KG1 (cell line): ENCODE results near the gene EIPR1.
"Not testable (repeated sequence)": the region's sequence is repeated elsewhere in the genome, so short reads cannot be mapped to it uniquely, and the experiment has no call there.

Source experiments
- DNase-seq: peaks from one replicate; lab custom pipeline; 2025; lab: John Stamatoyannopoulos, UW

Gene EIPR1

GRCh38 chr2:3192920-3193319, 184.7 kb downstream of the EIPR1 start:
- no peak for DNase-seq

DNA sequence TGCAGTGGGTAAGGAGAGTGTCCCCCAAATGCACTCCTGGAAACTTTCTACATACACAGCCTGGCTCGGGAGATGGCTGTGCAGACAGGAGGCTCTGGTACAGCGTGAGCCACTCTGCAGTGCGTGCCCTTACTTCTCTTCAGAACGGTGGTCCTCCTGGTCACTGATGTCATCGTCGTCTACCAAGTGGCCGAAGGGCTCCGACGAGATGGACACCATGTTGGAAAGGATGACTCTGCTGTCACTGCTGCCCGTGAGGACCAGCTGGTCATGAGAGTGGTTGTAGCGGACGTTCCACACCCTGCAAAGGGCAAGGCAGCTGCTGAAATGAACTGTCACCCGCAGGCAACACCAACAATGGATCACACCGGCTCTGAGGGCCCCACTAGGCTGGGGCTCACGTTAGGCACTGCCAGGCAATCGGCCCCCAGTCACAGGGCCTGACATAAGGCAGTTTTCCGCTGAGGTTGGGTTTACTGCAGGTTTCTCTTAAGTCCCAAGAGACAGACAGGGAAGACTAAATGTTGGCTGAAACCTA, 185.3 kb downstream of the EIPR1 start:
- no peak for DNase-seq

GRCh38 chr2:3189961-3190360, 187.7 kb downstream of the EIPR1 start:
- no peak for DNase-seq

DNA sequence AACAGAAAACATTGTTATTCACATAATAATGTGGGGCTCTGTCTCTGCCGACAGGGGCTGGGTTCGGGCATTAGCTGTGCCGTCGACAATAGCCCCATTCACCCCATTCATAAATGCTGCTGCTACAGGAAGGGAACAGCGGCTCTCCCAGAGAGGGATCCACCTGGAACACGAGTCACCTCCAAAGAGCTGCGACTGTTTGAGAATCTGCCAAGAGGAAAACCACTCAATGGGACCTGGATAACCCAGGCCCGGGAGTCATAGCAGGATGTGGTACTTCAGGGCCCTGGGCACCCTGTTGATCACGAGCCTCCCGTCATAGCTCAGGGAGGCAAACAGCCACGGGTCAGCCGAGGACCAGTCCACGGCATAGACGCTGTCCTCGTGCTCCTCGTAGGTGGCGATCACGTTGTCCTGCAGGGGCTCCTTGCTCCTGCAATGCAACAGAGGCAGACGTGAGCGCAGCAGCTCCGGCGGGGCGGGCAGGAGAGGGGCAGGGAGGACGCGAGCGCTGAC, 188.5 kb downstream of the EIPR1 start:
- no peak for DNase-seq

- no peak for DNase-seq
These were observed 189.1 kb downstream of the EIPR1 start for GRCh38 chr2:3188405-3188946.

DNA sequence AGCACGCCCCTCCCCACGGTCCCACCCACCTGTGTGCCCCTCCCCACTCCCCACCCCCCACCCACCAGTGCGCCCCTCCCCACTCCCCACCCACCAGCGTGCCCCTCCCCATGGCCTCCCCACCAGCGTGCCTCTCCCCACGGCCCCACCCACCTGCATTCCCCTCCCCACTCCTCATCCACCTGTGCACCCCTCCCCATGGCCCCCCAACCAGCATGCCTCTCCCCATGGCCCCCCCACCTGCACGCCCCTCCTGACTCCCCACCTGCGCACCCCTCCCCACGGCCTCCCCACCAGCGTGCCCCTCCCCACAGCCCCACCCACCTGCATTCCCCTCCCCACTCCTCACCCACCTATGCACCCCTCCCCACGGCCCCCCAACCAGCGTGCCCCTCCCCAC, 190.2 kb downstream of the EIPR1 start:
- no peak for DNase-seq

GRCh38 chr2:3186766-3187165, 190.9 kb downstream of the EIPR1 start:
- no peak for DNase-seq

- DNase-seq, result no peak
These were observed 191.7 kb downstream of the EIPR1 start for GRCh38 chr2:3185910-3186309.

DNA sequence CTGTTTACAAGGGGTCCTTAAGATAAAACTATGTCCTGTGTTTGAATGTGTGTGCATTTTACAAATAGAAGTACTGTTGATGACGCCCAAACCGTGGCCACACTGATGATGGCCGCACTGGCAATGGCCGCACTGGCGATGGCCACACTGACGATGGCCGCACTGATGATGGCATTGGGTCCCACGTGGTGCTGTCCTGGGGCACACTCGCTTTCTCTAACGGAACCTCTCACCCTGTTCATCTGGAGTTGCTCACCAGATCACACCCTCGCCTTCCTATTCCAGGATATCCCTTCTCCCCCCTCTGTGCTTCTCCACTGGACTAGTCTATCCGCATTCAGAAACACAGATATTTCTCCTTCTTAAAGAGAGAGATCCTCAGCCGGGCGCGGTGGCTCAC, 192.4 kb downstream of the EIPR1 start:
- no peak for DNase-seq

DNA sequence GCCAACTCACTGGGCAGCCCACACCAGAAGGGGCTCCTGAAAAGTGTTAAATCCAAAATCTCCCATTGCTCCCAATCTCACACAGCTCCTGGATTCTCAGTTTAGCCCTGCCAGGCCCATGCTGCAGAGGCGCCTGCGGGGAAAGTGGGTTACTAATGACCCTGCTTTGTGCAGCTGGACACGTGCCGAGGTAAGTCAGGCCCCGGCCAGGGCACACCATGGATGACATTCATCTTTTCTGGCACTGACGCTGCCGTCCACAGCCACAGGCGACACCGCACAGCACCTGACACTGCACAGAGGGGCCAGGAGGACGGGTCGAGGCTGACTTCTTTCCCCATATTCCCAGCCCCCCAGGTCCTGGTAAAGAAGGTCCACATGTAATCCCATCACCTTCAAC, 193.5 kb downstream of the EIPR1 start:
- DNase-seq, result no peak

DNA sequence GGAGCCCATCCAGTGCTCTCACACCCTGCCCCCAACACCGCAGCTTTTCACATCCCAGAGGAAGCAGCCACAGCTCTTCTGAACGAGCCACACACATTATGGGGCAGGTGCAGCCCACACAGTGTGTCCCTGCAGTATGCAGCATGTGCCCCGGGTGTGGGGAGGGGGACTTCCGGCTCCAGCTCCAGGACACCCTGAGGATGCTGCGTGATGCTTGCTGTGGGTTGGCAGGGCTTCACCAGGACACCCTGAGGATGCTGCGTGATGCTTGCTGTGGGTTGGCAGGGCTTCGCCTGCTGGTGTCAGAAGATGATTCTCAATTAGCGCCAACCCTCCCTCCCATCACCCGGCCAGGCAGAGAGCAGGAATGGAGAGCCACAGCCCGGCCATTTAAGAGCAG, 193.9 kb downstream of the EIPR1 start:
- no peak for DNase-seq

DNA sequence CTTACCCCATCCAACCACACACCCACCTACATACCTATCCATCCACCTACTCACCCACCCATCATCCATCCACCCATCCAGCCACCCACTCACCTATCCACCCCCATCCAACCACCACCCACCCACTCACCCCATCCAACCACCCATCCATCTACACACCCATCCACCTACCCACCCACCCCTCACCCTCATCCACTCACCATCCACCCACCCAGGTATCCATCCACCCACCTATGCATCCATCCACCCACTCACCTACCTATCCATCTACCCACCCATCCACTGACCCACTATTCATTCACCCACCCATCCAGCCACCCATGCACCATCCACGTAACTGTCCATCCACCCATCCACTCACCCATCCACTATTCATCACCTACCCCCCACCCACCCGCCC, 194.8 kb downstream of the EIPR1 start:
- no peak for DNase-seq

DNA sequence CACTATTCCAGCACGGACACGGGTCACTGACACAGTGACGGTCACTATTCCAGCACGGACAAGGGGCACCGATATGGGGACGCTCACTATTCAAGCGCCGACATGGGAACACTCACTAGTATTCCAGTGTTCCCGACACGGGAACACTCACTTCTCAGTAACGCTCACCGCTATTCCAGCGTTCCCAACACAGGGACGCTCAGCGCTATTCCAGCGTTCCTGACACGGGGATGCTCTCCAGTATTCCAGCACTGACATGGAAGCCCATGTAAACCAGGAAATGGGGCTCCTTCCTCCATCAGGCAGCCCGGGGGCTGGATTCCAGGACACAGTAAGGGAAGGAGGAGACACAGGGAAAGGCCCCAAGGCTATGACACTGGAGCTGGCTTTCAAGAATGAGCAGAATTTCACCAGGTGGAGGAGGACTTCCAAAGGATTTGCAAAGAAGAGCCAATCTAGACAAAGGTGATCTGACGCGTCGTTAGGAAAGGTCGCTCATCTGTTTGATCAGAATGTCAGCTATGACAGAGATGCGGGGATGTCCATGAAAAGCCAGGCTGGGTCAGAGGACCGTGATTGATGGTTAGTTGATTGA, 196.1 kb downstream of the EIPR1 start:
- no peak for DNase-seq

DNA sequence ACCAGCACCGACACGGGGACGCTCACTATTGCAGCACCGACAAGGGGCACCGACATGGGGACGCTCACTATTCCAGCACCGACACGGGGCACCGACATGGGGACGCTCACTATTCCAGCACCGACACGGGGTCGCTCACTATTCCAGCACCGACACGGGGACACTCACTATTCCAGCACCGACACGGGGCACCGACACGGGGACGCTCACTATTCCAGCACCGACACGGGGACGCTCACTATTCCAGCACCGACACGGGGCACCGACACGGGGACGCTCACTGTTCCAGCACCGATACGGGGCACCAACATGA, 196.8 kb downstream of the EIPR1 start:
- not testable (repeated sequence) for DNase-seq

DNA sequence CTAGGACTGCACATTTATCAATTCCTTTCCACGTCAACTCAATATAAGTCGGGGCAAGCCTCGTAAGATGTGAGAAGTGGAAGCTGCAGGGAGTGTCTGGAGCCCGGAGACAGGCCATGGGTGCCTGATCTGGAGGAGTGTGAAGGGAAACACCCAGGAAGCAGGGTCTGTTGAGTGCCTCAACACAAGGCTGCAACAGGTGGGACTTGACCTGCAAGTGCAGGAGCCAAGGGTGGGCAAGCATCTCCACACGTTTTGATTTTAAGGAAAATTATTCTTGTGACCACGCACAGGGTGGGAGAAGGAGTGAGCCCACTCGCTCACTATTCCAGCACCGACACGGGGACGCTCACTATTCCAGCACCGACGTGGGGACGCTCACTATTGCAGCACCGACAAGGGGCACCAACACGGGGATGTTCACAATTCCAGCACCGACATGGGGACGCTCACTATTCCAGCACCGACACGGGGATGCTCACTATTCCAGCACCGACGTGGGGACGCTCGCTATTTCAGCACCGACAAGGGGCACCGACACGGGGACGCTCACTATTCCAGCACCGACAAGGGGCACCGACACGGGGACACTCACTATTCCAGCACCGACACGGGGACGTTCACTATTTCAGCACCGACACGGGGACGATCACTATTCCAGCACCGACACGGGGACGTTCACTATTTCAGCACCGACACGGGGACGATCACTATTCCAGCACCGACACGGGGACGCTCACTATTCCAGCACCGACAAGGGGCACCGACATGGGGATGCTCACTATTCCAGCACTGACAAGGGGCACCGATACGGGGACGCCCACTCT, 197.3 kb downstream of the EIPR1 start:
- DNase-seq, result no peak

GRCh38 chr2:3179626-3180025, 198.0 kb downstream of the EIPR1 start:
- DNase-seq, result no peak

DNA sequence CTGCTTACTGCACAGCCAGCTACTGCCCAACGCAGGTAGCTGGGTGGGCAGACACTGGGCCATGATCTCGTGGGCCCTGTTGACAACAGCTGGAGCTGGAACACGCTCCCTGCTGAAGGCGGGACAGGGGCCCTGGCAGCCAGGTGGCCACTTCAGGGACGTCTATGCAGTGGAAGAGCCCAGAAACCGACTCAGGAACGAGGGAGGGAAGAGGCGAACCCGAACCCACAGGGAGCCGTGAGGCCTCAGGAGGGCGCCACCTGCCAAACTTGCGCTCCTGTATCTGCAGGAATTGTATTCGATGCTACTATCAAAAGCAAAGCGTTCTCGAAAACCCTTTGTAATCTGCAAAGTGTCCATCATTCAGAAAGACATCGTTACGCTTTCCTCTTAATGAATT, 198.4 kb downstream of the EIPR1 start:
- DNase-seq, result no peak

DNA sequence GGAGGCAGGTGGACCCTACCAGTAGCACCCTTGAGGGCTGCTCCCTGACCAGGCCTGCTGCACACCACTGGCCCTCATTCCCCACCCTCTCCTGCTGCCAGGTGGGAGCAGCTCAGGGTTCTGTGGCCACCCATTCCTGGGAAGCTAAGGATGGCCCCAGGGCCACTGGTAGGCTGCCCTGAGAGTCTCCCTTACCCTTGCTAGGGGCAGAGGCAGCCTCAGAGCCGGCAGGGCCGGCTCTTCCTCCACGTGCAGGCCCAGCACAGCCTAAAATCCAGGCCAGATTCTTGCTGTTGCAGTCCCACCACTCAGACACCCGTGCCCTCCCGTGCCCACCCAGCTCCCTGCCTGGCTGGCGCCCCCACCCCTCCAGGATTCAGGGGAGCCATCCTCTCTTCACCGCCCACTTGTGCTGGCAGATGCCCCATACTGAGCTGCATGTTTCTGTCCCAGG, 199.0 kb downstream of the EIPR1 start:
- no peak for DNase-seq

GRCh38 chr2:3177891-3178577, 199.6 kb downstream of the EIPR1 start:
- DNase-seq, result no peak

DNA sequence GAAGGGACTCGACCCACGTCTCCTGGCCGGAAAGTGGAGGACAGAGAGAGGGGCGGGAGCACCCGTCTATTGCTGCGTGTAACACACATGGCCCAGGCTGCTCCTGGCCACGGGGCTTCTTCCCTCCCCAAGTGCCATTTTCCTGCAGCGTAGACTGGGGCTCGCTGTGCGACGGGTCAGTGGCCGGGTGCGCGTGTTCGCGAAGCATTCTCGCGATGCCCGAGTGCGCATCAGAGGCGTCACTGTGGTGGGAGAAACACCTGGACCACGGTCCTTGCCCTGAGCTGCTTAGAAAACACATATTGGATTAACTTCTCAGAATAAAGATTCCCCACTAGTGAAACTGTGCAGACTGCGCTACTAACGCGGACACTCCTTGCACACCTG, 200.8 kb downstream of the EIPR1 start:
- no peak for DNase-seq

DNA sequence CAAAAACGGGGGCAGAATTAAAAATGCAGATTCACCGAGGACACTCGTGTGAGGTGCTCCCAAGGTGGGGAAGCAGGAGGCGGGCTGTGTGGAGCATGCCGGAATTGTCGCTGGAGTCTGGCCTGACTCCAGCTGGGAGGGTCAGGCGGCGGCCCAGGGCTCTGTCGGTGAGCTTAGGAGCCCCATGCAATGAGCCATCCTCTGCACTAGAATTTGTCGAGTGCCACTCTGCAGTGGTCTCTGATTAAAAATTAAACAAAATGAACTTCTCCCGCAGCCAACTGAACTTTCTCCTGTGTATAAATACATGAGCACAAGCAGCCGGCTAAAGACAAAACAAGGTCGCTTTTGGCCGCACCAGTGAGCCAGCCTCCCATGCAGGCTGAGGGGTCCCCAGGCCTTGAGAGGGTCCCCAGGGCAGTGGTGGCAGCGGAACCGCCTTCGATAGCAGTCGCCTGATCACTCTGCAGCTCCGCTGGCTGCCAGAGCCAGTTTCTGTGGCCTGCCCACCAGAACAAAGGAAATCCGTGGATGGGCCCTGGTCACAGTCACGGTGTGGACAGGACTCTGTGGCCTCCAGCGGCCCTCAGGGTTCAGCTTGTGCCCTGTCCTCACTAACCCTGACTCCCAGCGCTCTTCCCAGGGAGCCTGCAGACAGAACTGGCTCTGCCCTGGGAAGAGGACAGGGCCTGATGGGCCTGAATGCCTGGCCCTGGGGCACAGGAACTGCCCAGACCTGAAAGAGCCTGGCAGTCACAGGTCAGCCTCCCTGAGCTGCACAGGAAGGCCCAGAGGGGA, 201.3 kb downstream of the EIPR1 start:
- no peak for DNase-seq

DNA sequence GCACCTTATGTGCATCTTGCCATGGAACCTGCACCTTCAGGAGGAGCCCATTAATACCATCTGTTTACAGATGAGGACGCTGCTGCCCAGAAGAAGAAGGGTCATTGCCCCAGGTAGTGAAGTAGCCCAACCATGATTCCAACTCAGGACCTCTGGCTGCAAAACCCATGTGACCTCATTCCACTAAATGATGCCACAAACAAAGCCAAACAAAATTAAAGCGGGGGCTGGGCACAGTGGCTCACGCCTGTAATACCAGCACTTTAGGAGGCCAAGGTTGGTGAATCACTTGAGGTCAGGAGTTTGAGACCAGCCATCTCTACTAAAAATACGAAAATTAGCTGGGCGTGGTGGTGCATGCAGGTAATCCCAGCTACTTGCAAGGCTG, 202.1 kb downstream of the EIPR1 start:
- DNase-seq, result no peak
